IgD-negative memory B cell (primary cell): ENCODE measurements around the gene LDLRAD4. TPM values are rescaled to one million over a fixed set of nuclear protein-coding genes. Genes with fewer than 3 reads are reported as not detected.

ENCODE experiments used
- H3K27ac Mint-ChIP-seq, 3 donors: one replicate each; pipeline ENCODE4 v1.8.0; 2020 to 2022; ENCODE audit warnings: mild to moderate bottlenecking in 3 of 3, mixed read lengths in 3 of 3, moderate library complexity in 1 of 3
- H3K27me3 Mint-ChIP-seq: one replicate; pipeline ENCODE4 v1.8.0; 2021; ENCODE audit warnings: mixed read lengths
- H3K36me3 Mint-ChIP-seq: one replicate; pipeline ENCODE4 v1.8.0; 2020; ENCODE audit warnings: mild to moderate bottlenecking, mixed read lengths
- H3K4me1 Mint-ChIP-seq, 3 donors: one replicate each; pipeline ENCODE4 v1.8.0; 2020 to 2022; ENCODE audit warnings: mixed read lengths in 3 of 3, mild to moderate bottlenecking in 1 of 3
- H3K4me3 Mint-ChIP-seq, 4 donors: one replicate each; pipeline ENCODE4 v1.8.0; 2020 to 2022; ENCODE audit warnings: mild to moderate bottlenecking in 4 of 4, mixed read lengths in 4 of 4, moderate library complexity in 3 of 4
- H3K9me3 Mint-ChIP-seq, 3 donors: one replicate each; pipeline ENCODE4 v1.8.0; 2020 to 2021; ENCODE audit warnings: mixed read lengths in 3 of 3, mild to moderate bottlenecking in 1 of 3
- polyA plus RNA-seq: library from polyadenylated mRNA; unstranded; fragments of 300-500 nt; fragmentation: Illumina TruSeq; gene quantifications from one replicate; pipeline ENCODE4 v1.2.3, GENCODE V29; 2021

The LDLRAD4 gene
- polyA plus RNA-seq, 1 donor from 2014 or later: 5.1 TPM

DNA sequence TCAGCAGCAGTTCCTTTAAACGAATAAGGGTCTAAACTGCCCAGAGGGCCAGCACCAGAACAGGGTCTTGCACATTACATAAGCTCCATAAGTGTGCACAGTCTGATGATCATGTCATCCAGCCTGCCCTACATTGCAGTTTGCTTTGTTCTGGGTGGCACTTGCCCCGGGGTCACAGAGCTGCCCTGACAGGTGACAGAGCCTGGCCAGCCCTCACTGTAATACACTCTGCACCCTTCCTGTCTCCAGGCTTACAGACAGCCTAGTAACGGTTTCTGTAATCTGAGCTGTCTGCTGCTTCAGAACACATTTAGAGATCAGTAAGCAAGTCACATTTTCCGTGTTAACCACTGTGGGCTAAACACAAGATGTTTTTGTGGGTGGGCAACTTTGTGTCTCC is 294.5 kb downstream of the LDLRAD4 start:
- Mint-ChIP-seq H3K27ac (no peak overlapping the region), H3K9me3 (peaks cover 0 to 2% (median 0%) of the 10 kb centered on the region in 3 donors), H3K4me1 (peaks cover 0 to 23% (median 0%) of the 10 kb centered on the region in 3 donors), H3K36me3 (peaks cover 4% of the 10 kb centered on the region), H3K4me3 (no peak overlapping the region), H3K27me3 (no peaks in the 10 kb centered on the region)

DNA sequence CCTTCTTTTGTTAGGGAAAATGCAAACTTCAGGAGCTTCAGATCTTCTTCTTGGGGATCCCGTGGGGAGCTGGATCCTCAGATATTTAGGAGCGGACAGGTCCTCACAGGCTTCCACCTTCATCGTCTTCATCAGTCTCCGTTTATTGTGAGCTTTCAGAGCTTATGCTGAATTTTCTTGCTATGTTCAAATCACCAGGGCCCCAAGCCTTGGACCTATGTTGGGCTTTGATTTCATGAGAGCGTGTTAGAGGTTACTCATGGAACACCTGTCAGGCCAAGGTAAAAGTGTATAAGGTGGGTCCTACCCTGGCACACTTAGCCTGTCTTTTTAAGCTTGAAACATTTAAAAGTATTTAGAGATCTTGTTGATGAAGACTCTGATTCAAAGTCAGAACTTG is 294.9 kb downstream of the LDLRAD4 start:
- Mint-ChIP-seq H3K4me3 (no peak overlapping the region), H3K27me3 (no peaks in the 10 kb centered on the region), H3K4me1 (peaks cover 0 to 23% (median 0%) of the 10 kb centered on the region in 3 donors), H3K36me3 (peaks cover 5% of the 10 kb centered on the region), H3K27ac (no peak overlapping the region), H3K9me3 (peaks cover 0 to 3% (median 2%) of the 10 kb centered on the region in 3 donors)

DNA sequence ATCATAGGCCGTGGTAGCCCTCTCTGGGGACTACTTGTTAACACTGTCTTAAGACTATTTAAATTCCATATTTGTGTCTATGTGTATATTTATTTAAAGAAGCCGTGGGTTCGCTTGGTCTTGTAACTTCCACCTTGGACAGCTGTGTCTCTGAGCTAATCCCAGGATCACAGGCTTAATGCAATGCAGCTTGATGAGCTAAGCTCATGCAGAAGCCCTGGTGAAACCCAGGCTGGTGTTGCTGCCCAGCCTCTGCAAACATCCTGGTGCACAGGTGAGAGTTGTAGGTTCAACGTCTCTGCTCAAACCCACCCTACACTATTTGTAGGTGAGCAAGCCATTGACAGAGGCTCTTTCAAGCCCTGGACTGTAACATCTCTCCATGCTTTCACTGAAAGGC is 296.0 kb downstream of the LDLRAD4 start:
- Mint-ChIP-seq H3K36me3 (peaks cover 5% of the 10 kb centered on the region), H3K27me3 (no peaks in the 10 kb centered on the region), H3K27ac (no peak overlapping the region), H3K4me1 (peaks cover 0 to 17% (median 0%) of the 10 kb centered on the region in 3 donors), H3K9me3 (peaks cover 0 to 3% (median 2%) of the 10 kb centered on the region in 3 donors), H3K4me3 (no peak overlapping the region)

DNA sequence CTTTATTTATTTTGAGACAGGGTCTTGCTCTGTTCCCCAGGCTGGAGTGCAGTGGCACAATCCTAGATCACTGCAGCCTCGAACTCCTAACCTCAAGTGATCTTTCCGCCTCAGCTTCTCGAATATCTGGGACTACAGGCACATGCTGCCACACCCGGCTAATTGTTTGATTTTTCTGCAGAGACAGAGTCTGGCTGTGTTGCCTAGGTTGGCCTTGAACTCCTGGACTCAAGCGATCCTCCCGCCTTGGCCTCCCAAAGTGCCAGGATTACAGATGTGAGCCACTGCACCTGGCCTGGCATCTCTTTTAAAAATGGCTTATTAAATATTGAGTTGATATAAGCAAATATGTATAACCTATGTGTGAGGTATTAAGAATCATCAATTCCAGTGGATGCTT is 298.3 kb downstream of the LDLRAD4 start:
- H3K36me3 Mint-ChIP-seq: peaks cover 5% of the 10 kb centered on the region
- no peak overlapping the region for H3K27ac Mint-ChIP-seq
- H3K4me3 Mint-ChIP-seq: no peak overlapping the region
- H3K9me3 Mint-ChIP-seq: peaks cover 0 to 3% (median 2%) of the 10 kb centered on the region in 3 donors
- H3K27me3 Mint-ChIP-seq: no peaks in the 10 kb centered on the region
- peaks cover 0 to 11% (median 1%) of the 10 kb centered on the region in 3 donors for H3K4me1 Mint-ChIP-seq

DNA sequence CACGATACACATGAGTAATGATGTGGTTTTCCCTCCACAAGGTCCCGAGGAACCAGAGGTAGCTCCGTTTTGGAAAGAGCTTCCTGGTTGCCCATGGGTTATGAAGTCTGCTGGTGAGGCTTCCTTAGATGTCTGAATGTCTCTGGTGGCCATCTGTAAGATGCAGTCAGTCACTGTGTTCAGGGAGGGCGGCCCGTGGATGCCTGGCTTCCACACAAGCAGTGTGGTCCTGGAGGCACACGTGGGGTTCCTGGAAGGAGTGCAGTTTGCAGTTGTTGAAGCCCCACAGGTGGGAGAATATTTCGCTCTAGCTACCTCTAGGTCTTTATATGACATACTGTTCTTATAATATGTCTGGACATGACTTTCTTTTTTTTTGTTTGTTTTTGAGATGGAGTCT is 298.8 kb downstream of the LDLRAD4 start:
- Mint-ChIP-seq H3K27me3 (no peaks in the 10 kb centered on the region), H3K36me3 (peaks cover 5% of the 10 kb centered on the region), H3K4me1 (peaks cover 0 to 9% (median 1%) of the 10 kb centered on the region in 3 donors), H3K4me3 (no peak overlapping the region), H3K9me3 (peaks cover 0 to 3% (median 2%) of the 10 kb centered on the region in 3 donors), H3K27ac (no peak overlapping the region)

DNA sequence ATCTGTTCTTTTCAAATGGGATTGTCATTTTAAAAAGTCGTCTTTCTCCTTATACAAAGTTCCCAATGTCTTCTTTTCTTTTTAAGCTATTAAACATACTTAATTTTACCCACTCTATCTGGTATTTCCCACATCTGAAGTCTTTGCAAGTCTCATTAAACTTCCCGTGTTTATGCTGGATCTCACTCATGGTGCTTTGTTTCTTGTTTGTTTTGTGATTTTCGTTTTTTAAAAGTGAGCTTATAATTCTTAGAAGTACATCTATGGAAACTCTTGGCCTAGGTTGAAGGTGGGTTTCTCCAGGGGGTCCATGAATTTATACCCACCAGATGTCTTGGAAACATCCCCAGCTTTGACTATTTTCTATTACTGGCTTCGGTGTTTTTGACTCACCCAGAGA is 299.8 kb downstream of the LDLRAD4 start:
- Mint-ChIP-seq H3K9me3 (peaks cover 0 to 3% (median 2%) of the 10 kb centered on the region in 3 donors), H3K4me3 (no peak overlapping the region), H3K4me1 (peaks cover 0 to 5% (median 1%) of the 10 kb centered on the region in 3 donors), H3K27me3 (no peaks in the 10 kb centered on the region), H3K36me3 (peaks cover 8% of the 10 kb centered on the region), H3K27ac (no peak overlapping the region)

DNA sequence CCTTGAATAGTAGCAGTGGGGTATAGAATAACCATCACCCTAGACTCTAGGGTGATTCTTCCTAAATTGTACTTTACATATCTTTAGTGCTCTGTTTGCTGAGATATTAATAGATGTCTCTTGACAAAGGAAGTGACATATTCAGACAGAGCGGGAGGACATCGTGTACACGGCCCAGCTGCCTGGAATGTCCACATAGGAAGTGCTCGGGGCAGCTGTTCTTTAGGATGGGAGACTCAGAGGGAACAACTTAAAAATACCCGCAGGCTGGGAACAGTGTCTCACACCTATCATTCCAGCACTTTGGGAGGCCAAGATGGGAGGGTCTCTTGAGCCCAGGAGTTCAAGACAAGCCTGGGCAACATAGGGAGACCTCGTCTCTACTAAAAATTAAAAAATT is 301.7 kb downstream of the LDLRAD4 start:
- H3K9me3 Mint-ChIP-seq: peaks cover 0 to 3% (median 2%) of the 10 kb centered on the region in 3 donors
- H3K27me3 Mint-ChIP-seq: no peaks in the 10 kb centered on the region
- H3K4me1 Mint-ChIP-seq: peaks cover 0 to 5% (median 1%) of the 10 kb centered on the region in 3 donors
- H3K27ac Mint-ChIP-seq: no peak overlapping the region
- no peak overlapping the region for H3K4me3 Mint-ChIP-seq
- H3K36me3 Mint-ChIP-seq: peaks cover 9% of the 10 kb centered on the region

DNA sequence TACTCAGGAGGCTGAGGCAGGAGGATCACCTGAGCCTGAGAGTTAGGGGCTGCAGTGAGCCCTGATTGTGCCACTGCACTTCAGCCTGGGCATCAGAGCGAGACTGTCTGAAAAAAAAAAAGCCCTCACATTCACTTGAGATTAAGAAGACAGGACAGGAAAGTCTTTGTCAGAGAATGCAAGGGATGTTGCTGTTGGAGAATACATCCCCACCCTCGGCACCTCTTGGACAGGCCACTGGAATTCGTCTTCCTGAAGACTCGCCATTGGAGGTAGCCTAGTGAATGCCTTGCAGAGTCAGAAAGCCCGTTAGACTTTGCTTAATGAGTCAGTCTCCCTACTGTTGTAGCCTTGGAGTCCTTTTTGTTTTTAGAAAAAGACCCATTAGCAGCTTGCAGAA is 302.2 kb downstream of the LDLRAD4 start:
- Mint-ChIP-seq H3K36me3 (peaks cover 9% of the 10 kb centered on the region), H3K27ac (no peak overlapping the region), H3K9me3 (peaks cover 0 to 3% (median 2%) of the 10 kb centered on the region in 3 donors), H3K4me1 (peaks cover 0 to 5% (median 1%) of the 10 kb centered on the region in 3 donors), H3K27me3 (no peaks in the 10 kb centered on the region), H3K4me3 (no peak overlapping the region)

DNA sequence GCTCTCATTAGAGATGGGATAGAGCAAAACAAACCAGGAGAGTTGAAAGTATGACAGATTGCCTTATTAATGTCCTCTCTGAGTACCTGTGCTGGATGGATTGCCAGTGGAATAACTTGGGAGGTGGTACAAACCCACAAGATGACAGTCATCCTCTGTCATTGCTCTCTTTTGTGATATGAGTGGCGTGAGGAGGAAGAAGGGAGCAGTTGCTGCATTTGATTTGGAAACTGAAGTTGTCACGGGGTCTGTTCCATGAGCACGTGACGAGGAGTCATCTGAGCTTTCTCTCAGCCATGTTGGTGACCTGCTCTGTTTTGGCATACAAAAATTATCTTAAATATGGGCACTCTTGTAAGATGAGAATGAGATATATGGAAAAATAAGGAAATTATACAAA is 302.9 kb downstream of the LDLRAD4 start:
- Mint-ChIP-seq H3K36me3 (peaks cover 9% of the 10 kb centered on the region), H3K4me1 (peaks cover 0 to 5% (median 1%) of the 10 kb centered on the region in 3 donors), H3K27ac (peak overlapping the region in 1 of 3 donors; percentile 33), H3K27me3 (no peaks in the 10 kb centered on the region), H3K9me3 (peaks cover 0 to 3% (median 2%) of the 10 kb centered on the region in 3 donors), H3K4me3 (no peak overlapping the region)

DNA sequence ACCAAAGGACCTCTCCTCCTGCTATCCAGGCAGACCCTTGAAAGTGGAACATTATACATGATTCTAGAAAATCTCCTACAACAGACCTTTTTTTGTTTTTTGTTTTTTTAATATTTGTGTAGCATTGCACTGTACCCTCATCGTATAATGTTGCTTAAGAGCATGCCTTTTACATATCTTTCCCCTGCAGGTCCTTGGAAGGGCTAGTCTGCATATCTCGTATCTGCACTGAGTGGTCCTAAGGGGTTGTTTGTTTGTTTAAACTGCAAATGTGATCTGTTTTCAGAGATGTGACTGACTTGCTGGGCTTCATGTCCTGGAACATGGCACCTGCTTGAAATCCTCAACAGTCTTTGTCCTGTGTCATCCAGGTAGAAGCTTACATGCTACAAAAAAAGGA is 303.7 kb downstream of the LDLRAD4 start:
- Mint-ChIP-seq H3K4me3 (no peak overlapping the region), H3K9me3 (peaks cover 0 to 3% (median 2%) of the 10 kb centered on the region in 3 donors), H3K27me3 (no peaks in the 10 kb centered on the region), H3K4me1 (peaks cover 0 to 5% (median 4%) of the 10 kb centered on the region in 3 donors), H3K27ac (no peak overlapping the region), H3K36me3 (peaks cover 12% of the 10 kb centered on the region)

DNA sequence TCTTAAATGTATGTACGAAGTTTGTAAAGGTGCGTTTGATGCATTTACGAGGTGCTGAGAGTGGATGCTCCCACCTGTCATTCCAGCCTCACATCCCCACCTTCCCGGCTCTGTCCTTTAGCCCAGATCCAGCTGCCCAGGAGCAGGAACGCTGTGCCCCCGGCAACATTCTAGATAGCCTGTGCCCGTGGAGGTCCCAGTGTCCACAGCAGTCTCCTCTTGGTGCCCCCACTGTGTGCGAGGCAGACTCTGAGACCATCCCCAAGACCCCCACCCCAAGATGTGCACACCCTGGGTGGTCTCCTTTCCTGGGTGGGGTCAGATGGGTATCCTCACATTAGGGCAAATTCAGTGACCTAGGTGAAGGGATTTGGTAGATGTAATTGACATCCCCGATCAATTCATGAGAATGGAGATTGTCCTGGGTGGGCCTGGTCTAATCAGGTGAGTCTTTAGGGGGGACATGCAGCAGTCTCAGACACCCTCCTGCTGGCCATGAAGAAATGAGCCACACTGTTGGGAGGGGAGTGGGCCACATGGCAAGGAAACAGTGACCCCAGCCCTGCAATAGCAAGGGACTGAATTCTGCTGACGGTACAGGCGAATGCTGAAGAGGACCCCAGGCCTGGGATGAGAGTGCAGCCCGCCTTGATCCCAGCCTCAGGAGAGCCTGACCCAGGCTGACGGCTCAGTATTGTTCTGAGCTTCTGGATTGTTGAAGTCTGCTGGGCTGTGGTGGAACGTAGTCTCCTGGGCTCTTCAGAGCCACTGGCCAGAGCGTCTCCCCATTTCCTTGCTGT is 304.5 kb downstream of the LDLRAD4 start:
- Mint-ChIP-seq H3K4me3 (no peak overlapping the region), H3K4me1 (peaks cover 0 to 5% (median 4%) of the 10 kb centered on the region in 3 donors), H3K27ac (peak overlapping the region in 1 of 3 donors; percentile 57), H3K27me3 (no peaks in the 10 kb centered on the region), H3K9me3 (peaks cover 0 to 2% (median under 1%) of the 10 kb centered on the region in 3 donors), H3K36me3 (peaks cover 12% of the 10 kb centered on the region)

DNA sequence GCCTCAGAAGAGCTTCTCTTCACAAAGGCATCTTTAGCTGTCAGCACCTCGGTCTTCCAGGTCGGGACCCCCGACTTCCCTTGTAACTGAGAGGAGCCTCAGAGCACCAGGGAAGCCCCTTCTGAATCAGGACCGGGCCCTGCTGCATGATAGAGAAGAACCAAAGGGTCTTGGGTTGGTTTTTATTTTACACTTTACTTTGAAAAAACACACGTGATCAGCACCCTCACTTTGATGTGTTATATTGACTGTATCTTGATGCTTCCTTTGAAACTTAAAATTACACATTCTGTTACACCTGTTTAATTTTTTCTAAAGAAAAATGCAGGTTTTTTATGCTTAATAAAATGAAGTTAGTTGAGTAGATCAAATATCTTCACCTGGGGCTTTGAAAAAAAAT is 305.5 kb downstream of the LDLRAD4 start:
- no peaks in the 10 kb centered on the region for H3K9me3 Mint-ChIP-seq
- no peaks in the 10 kb centered on the region for H3K27me3 Mint-ChIP-seq
- peaks cover 0 to 5% (median 4%) of the 10 kb centered on the region in 3 donors for H3K4me1 Mint-ChIP-seq
- peak overlapping the region in 1 of 3 donors; percentile 57 for H3K27ac Mint-ChIP-seq
- no peak overlapping the region for H3K4me3 Mint-ChIP-seq
- peaks cover 11% of the 10 kb centered on the region for H3K36me3 Mint-ChIP-seq

DNA sequence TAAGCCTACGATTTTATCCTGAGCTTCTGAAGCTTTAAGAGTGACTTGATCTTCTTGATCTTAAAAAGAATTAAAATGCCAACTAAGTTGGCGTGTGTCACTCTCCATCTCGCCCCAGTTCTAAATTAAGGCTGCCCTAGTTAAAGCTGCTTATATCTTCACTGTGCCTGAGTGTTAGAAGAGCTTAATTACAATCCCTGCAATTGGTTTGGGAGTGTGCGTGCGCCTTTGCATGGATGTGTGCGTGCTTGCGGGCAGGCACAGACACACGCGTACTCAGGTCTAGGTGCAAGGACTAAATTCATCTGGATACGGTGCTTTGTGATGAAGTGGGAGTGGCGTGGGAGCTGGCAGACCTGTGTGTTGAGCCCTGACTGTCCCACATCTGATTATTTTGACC is 306.3 kb downstream of the LDLRAD4 start:
- Mint-ChIP-seq H3K36me3 (peaks cover 11% of the 10 kb centered on the region), H3K27me3 (no peaks in the 10 kb centered on the region), H3K4me1 (peaks cover 0 to 5% (median 4%) of the 10 kb centered on the region in 3 donors), H3K9me3 (no peaks in the 10 kb centered on the region), H3K4me3 (no peak overlapping the region), H3K27ac (no peak overlapping the region)

DNA sequence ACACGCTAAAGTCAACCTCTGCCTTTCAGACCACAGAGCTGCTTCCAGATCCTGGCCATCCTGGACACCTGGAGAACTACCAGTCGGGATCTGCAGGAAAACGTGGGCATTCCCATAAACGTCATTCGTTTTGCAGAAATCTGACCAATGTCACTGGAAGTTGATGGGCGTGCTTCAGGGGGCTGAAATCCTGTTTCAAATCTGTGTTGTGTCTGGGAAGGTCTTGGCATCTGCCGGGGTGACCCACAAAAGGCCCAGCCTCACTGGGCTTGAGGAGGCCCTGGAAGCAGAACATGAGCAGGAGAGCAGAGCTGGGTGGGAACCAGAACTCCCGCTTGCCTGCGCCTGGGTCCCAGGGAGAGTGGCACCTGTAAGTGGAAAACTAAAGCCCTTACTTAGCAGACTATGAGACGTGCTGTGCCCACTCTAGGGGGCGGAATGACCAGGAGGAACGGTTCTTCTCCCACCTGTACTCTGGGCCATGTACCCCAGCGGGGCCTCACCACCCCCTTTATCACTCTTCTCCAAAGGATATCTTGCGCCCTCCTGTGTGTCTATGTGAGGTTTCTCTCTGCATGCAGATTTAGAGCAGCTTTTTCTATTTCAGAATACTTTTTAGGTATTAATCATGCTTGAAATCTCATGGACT is 306.9 kb downstream of the LDLRAD4 start:
- Mint-ChIP-seq H3K4me3 (no peak overlapping the region), H3K27me3 (no peaks in the 10 kb centered on the region), H3K9me3 (no peaks in the 10 kb centered on the region), H3K27ac (no peak overlapping the region), H3K36me3 (peaks cover 11% of the 10 kb centered on the region), H3K4me1 (peaks cover 0 to 5% (median 3%) of the 10 kb centered on the region in 3 donors)

DNA sequence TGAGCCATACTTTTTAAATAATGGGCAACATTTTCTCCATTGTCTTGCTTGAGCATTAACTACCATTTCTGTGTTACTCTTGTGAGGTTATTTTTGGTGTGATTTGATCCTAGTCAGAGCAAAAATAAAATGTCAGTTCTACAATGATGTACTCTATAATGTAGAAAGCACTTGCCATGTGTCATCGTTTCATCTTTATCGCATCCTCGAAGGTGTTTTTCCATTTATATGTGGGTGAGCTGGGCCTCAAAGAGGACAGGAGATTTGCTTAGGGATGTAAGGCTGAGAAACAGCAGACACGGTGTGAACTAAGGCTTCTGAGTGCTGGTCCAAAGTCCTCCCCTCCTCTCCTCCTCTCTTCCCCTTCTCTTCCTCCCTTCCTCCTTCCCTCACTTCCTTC is 308.0 kb downstream of the LDLRAD4 start:
- Mint-ChIP-seq H3K27ac (no peak overlapping the region), H3K36me3 (peaks cover 11% of the 10 kb centered on the region), H3K27me3 (no peaks in the 10 kb centered on the region), H3K4me3 (no peak overlapping the region), H3K9me3 (no peaks in the 10 kb centered on the region), H3K4me1 (peaks cover 0 to 3% (median 0%) of the 10 kb centered on the region in 3 donors)
